PFSK-1 (cell line): ENCODE measurements around the gene RSU1.

ENCODE experiments used
- FOXP2 ChIP-seq: optimal IDR thresholded peaks from 2 replicates; pipeline ENCODE3; 2011; ENCODE audit warnings: borderline replicate concordance, control low read depth, inconsistent platforms; ENCODE audit not compliant: insufficient read depth; ENCODE audit errors: extremely low read length, extremely low read depth
- POLR2AphosphoS5 ChIP-seq: IDR thresholded peaks from 2 replicates; pipeline ENCODE4 v1.6.1; 2012; ENCODE audit warnings: low read depth, mild to moderate bottlenecking, control low read depth, low read length, moderate library complexity
- SIN3A ChIP-seq: IDR thresholded peaks from 2 replicates; pipeline ENCODE4 v1.6.1; 2012; ENCODE audit warnings: mild to moderate bottlenecking, low read length, moderate library complexity, borderline replicate concordance; ENCODE audit not compliant: insufficient read depth
- TAF1 ChIP-seq: IDR thresholded peaks from 2 replicates; pipeline ENCODE4 v1.6.1; 2012; ENCODE audit warnings: low read length, control low read depth, borderline replicate concordance; ENCODE audit not compliant: insufficient read depth
- TF ChIP-seq, protein P1 (sequence below), 2 experiments: IDR thresholded peaks; 2 replicates each; pipeline versions ENCODE4 v1.6.1 to v1.8.0; 2011 to 2012; ENCODE audit warnings: low read depth in 2 of 2, low read length in 2 of 2, control low read depth in 1 of 2, inconsistent platforms in 1 of 2, mild to moderate bottlenecking in 1 of 2, moderate library complexity in 1 of 2; ENCODE audit not compliant: insufficient read depth in 1 of 2

DNA sequence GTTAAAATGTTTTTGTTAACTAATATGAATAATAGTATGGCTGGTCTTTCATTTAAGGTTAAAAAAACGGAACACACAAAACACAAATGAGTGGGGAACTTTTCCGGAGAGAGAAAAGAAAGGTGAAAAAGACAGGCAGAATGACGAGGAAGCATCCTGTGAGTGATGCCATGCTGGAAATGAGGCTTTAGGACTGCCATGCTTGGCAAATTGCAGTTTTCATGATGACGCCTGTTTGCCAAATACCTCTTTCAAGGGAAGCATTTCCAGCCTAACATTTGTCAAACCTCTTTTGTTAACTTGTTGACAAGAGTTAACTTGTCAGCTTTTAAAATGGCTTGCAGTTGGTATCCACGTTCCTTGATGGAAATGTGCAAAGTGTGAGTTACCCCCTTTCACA is 127.5 kb downstream of the RSU1 start:
- TF ChIP-seq TAF1 (no peak), POLR2AphosphoS5 (no peak), SIN3A (no peak), FOXP2 (no peak)
- TF ChIP-seq, protein P1, sequence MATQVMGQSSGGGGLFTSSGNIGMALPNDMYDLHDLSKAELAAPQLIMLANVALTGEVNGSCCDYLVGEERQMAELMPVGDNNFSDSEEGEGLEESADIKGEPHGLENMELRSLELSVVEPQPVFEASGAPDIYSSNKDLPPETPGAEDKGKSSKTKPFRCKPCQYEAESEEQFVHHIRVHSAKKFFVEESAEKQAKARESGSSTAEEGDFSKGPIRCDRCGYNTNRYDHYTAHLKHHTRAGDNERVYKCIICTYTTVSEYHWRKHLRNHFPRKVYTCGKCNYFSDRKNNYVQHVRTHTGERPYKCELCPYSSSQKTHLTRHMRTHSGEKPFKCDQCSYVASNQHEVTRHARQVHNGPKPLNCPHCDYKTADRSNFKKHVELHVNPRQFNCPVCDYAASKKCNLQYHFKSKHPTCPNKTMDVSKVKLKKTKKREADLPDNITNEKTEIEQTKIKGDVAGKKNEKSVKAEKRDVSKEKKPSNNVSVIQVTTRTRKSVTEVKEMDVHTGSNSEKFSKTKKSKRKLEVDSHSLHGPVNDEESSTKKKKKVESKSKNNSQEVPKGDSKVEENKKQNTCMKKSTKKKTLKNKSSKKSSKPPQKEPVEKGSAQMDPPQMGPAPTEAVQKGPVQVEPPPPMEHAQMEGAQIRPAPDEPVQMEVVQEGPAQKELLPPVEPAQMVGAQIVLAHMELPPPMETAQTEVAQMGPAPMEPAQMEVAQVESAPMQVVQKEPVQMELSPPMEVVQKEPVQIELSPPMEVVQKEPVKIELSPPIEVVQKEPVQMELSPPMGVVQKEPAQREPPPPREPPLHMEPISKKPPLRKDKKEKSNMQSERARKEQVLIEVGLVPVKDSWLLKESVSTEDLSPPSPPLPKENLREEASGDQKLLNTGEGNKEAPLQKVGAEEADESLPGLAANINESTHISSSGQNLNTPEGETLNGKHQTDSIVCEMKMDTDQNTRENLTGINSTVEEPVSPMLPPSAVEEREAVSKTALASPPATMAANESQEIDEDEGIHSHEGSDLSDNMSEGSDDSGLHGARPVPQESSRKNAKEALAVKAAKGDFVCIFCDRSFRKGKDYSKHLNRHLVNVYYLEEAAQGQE (IDR thresholded peaks at IDR 0.05; ENCODE audit: insufficient read depth in 1 of 2, low read depth in 2 of 2, low read length in 2 of 2): no peak
